Liver (tissue), 9 donors: ENCODE results near the gene TXNRD2. TPM values are rescaled to one million over a fixed set of nuclear protein-coding genes. Genes with fewer than 3 reads are reported as not detected.

Experiments
- DNase-seq: peaks from one replicate; pipeline ENCODE4 v3.0.0-alpha.2; 2017; ENCODE audit warnings: low spot score
- H3K27ac ChIP-seq, 2 donors: one replicate each; pipeline ENCODE4 v1.7.0; 2013; ENCODE audit warnings: inconsistent platforms in 2 of 2, low read length in 2 of 2, control low read depth in 1 of 2, low read depth in 1 of 2, mild to moderate bottlenecking in 1 of 2
- H3K27me3 ChIP-seq, 4 donors: one replicate each; pipeline versions ENCODE4 v1.6.1 to v1.7.0; 2013; ENCODE audit warnings: low read length in 3 of 4, inconsistent platforms in 1 of 4, mild to moderate bottlenecking in 1 of 4, moderate library complexity in 1 of 4; ENCODE audit not compliant: control insufficient read depth in 4 of 4, insufficient read depth in 4 of 4
- H3K36me3 ChIP-seq, 4 donors: one replicate each; pipeline versions ENCODE4 v1.6.1 to v1.7.0; 2013; ENCODE audit warnings: low read length in 3 of 4, mild to moderate bottlenecking in 3 of 4, low read depth in 1 of 4, moderate library complexity in 1 of 4; ENCODE audit not compliant: control insufficient read depth in 4 of 4, insufficient read depth in 3 of 4
- H3K4me1 ChIP-seq, 4 donors: one replicate each; pipeline versions ENCODE4 v1.6.1 to v1.7.0; 2013; ENCODE audit warnings: low read length in 3 of 4, mild to moderate bottlenecking in 3 of 4, moderate library complexity in 1 of 4; ENCODE audit not compliant: control insufficient read depth in 4 of 4, insufficient read depth in 4 of 4
- H3K4me3 ChIP-seq, 3 donors: one replicate each; pipeline versions ENCODE4 v1.6.1 to v1.7.0; 2013; ENCODE audit warnings: low read length in 3 of 3, control low read depth in 1 of 3, low read depth in 1 of 3, mild to moderate bottlenecking in 1 of 3
- H3K9ac ChIP-seq, 2 donors: one replicate each; pipeline ENCODE4 v1.7.0; 2013; ENCODE audit warnings: low read length in 2 of 2, mild to moderate bottlenecking in 2 of 2, moderate library complexity in 2 of 2, control low read depth in 1 of 2, low read depth in 1 of 2
- H3K9me3 ChIP-seq, 4 donors: one replicate each; pipeline versions ENCODE4 v1.6.1 to v1.7.0; 2013; ENCODE audit warnings: low read length in 3 of 4; ENCODE audit not compliant: control insufficient read depth in 4 of 4
- EGR1 ChIP-seq, 2 donors: IDR thresholded peaks; 2 replicates each; pipeline ENCODE4 v1.6.1; 2016 to 2018; ENCODE audit warnings: antibody characterized with exemption in 2 of 2, low read depth in 2 of 2
- FOXA1 ChIP-seq: IDR thresholded peaks from 2 replicates; pipeline ENCODE4 v1.6.1; 2016; ENCODE audit warnings: antibody characterized with exemption
- FOXA2 ChIP-seq: IDR thresholded peaks from 2 replicates; pipeline ENCODE4 v1.6.1; 2016; ENCODE audit warnings: antibody characterized with exemption
- GABPA ChIP-seq, 2 donors: IDR thresholded peaks in 1 of 2; conservative IDR thresholded peaks in 1 of 2; 2 replicates each; pipeline ENCODE4 v1.6.1; 2016; ENCODE audit warnings: antibody characterized with exemption in 2 of 2, mild to moderate bottlenecking in 1 of 2, moderate library complexity in 1 of 2
- HNF4A ChIP-seq, 2 donors: conservative IDR thresholded peaks; 2 replicates each; pipeline ENCODE4 v1.6.1; 2016; ENCODE audit warnings: antibody characterized with exemption in 2 of 2, mild to moderate bottlenecking in 2 of 2
- HNF4G ChIP-seq: IDR thresholded peaks from 2 replicates; pipeline ENCODE4 v1.6.1; 2016; ENCODE audit warnings: antibody characterized with exemption
- JUND ChIP-seq, 2 donors: IDR thresholded peaks; 2 replicates each; pipeline ENCODE4 v1.6.1; 2016; ENCODE audit warnings: antibody characterized with exemption in 2 of 2
- NR2F2 ChIP-seq: IDR thresholded peaks from 2 replicates; pipeline ENCODE4 v1.6.1; 2016; ENCODE audit warnings: antibody characterized with exemption
- RAD21 ChIP-seq, 2 donors: IDR thresholded peaks; 2 replicates each; pipeline ENCODE4 v1.6.1; 2016; ENCODE audit warnings: antibody characterized with exemption in 2 of 2, mild to moderate bottlenecking in 2 of 2
- RXRA ChIP-seq, 2 donors: IDR thresholded peaks; 2 replicates each; pipeline ENCODE4 v1.6.1; 2017 to 2018; ENCODE audit warnings: antibody characterized with exemption in 2 of 2, mild to moderate bottlenecking in 1 of 2
- SP1 ChIP-seq: IDR thresholded peaks from 2 replicates; pipeline ENCODE4 v1.6.1; 2018; ENCODE audit warnings: antibody characterized with exemption, mild to moderate bottlenecking
- TAF1 ChIP-seq: conservative IDR thresholded peaks from 2 replicates; pipeline ENCODE4 v1.6.1; 2016; ENCODE audit warnings: antibody characterized with exemption, mild to moderate bottlenecking
- YY1 ChIP-seq: IDR thresholded peaks from 2 replicates; pipeline ENCODE4 v1.6.1; 2016; ENCODE audit warnings: antibody characterized with exemption, mild to moderate bottlenecking
- WGBS: extraction: QIAGEN DNeasy Blood & Tissue Kit; methylation state at CpG from one replicate; pipeline ENCODE4 v1.1.7; 2013; 5-methylcytosine and 5-hydroxymethylcytosine counted together
- polyA plus RNA-seq, 2 donors: library from polyadenylated mRNA; stranded (reverse) in 1 of 2; unstranded in 1 of 2; fragments of 200-250 nt in 1 of 2; fragments of >200 nt in 1 of 2; fragmentation: Nextera tagmentation in 1 of 2; extraction: Ambion mirVana in 1 of 2; gene quantifications; one replicate each; pipeline versions ENCODE4 v1.2.1 to v1.2.3, GENCODE V29; 2013 to 2015
- total RNA-seq, 2 donors: library from RNA; depleted of rRNA; stranded (reverse); fragments of >200 nt; gene quantifications; one replicate each; pipeline ENCODE4 v1.2.3, GENCODE V29; 2014
- TF ChIP-seq, protein P1 (sequence below): fragments of 150-350 bp; IDR thresholded peaks from 2 replicates; pipeline ENCODE4 v1.5.1; 2017; ENCODE audit warnings: improper control_type of control experiment, low read depth, low read length; ENCODE audit not compliant: missing input control
- TF ChIP-seq, protein P2 (sequence below): IDR thresholded peaks from 2 replicates; pipeline ENCODE4 v1.6.1; 2016; ENCODE audit warnings: antibody characterized with exemption
- TF ChIP-seq, protein P3 (sequence below): IDR thresholded peaks from 2 replicates; pipeline ENCODE4 v1.6.1; 2016; ENCODE audit warnings: antibody characterized with exemption, mild to moderate bottlenecking
- TF ChIP-seq, protein P4 (sequence below): IDR thresholded peaks from 2 replicates; pipeline ENCODE4 v1.6.1; 2016; ENCODE audit warnings: antibody characterized with exemption
- TF ChIP-seq, protein P5 (sequence below): IDR thresholded peaks from 2 replicates; pipeline ENCODE4 v1.6.1; 2016; ENCODE audit warnings: antibody characterized with exemption
- donor health status: healthy.
- donor health status: healthy.
- donor health status: healthy.
- donor health status: healthy.
- donor health status: healthy.

The TXNRD2 gene
- total and polyA plus RNA-seq, 4 donors, result 22.2 to 41.3 (median 33.6) TPM

DNA sequence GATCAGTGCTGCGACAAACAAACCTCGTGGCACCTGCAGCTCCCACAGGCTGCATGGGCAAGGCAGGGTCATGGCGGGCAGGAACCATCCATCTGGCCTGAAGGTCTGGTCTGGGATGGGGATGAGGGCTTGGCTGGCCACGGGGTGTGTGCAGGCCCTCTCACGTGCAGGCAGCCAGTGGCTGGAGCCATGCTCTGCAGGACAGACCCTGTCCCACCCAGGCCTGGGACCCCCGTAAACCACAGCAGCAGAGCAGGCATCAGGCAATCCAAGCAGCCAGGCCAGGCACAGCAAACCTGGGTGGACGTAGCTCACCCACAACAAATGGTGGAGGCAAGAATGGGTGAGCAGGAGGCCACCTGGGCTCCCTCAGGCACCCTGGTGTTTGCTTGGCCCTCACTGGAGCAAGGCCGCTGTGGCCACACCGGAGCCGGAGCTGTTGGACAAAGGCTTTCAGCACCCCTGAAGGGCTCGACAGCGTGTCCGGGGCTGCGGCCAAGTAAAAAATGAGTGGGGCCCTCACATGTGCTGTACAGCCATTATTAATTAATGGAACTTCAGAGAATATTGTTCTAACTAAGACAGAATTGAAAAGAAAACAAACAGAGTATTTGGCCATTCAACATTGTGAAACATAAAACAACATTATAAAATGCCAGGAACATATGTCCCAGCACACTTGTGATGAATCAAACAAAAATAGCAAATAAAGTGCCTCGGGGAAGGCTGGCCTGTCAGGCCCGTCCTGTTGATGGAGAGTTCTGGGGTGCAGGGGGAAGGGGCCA is 63.0 kb downstream of the TXNRD2 start:
- TF ChIP-seq RXRA (IDR thresholded peaks at IDR 0.05) (no peak), TAF1 (no peak), FOXA1 (no peak), JUND (IDR thresholded peaks at IDR 0.05) (no peak), FOXA2 (no peak), GABPA (IDR thresholded peaks at IDR 0.05 in 1 of 2, conservative IDR thresholded peaks at IDR 0.05 in 1 of 2) (no peak), HNF4G (no peak), SP1 (no peak), RAD21 (IDR thresholded peaks at IDR 0.05) (no peak), EGR1 (IDR thresholded peaks at IDR 0.05; ENCODE audit: low read depth in 2 of 2) (no peak), YY1 (no peak), HNF4A (conservative IDR thresholded peaks at IDR 0.05) (no peak), NR2F2 (no peak)
- TF ChIP-seq, protein P1, sequence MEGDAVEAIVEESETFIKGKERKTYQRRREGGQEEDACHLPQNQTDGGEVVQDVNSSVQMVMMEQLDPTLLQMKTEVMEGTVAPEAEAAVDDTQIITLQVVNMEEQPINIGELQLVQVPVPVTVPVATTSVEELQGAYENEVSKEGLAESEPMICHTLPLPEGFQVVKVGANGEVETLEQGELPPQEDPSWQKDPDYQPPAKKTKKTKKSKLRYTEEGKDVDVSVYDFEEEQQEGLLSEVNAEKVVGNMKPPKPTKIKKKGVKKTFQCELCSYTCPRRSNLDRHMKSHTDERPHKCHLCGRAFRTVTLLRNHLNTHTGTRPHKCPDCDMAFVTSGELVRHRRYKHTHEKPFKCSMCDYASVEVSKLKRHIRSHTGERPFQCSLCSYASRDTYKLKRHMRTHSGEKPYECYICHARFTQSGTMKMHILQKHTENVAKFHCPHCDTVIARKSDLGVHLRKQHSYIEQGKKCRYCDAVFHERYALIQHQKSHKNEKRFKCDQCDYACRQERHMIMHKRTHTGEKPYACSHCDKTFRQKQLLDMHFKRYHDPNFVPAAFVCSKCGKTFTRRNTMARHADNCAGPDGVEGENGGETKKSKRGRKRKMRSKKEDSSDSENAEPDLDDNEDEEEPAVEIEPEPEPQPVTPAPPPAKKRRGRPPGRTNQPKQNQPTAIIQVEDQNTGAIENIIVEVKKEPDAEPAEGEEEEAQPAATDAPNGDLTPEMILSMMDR, result no peak
- TF ChIP-seq, protein P2, sequence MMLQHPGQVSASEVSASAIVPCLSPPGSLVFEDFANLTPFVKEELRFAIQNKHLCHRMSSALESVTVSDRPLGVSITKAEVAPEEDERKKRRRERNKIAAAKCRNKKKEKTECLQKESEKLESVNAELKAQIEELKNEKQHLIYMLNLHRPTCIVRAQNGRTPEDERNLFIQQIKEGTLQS, result no peak
- TF ChIP-seq, protein P3, sequence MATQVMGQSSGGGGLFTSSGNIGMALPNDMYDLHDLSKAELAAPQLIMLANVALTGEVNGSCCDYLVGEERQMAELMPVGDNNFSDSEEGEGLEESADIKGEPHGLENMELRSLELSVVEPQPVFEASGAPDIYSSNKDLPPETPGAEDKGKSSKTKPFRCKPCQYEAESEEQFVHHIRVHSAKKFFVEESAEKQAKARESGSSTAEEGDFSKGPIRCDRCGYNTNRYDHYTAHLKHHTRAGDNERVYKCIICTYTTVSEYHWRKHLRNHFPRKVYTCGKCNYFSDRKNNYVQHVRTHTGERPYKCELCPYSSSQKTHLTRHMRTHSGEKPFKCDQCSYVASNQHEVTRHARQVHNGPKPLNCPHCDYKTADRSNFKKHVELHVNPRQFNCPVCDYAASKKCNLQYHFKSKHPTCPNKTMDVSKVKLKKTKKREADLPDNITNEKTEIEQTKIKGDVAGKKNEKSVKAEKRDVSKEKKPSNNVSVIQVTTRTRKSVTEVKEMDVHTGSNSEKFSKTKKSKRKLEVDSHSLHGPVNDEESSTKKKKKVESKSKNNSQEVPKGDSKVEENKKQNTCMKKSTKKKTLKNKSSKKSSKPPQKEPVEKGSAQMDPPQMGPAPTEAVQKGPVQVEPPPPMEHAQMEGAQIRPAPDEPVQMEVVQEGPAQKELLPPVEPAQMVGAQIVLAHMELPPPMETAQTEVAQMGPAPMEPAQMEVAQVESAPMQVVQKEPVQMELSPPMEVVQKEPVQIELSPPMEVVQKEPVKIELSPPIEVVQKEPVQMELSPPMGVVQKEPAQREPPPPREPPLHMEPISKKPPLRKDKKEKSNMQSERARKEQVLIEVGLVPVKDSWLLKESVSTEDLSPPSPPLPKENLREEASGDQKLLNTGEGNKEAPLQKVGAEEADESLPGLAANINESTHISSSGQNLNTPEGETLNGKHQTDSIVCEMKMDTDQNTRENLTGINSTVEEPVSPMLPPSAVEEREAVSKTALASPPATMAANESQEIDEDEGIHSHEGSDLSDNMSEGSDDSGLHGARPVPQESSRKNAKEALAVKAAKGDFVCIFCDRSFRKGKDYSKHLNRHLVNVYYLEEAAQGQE, result no peak
- TF ChIP-seq, protein P4, sequence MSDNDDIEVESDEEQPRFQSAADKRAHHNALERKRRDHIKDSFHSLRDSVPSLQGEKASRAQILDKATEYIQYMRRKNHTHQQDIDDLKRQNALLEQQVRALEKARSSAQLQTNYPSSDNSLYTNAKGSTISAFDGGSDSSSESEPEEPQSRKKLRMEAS, result no peak
- TF ChIP-seq, protein P5, sequence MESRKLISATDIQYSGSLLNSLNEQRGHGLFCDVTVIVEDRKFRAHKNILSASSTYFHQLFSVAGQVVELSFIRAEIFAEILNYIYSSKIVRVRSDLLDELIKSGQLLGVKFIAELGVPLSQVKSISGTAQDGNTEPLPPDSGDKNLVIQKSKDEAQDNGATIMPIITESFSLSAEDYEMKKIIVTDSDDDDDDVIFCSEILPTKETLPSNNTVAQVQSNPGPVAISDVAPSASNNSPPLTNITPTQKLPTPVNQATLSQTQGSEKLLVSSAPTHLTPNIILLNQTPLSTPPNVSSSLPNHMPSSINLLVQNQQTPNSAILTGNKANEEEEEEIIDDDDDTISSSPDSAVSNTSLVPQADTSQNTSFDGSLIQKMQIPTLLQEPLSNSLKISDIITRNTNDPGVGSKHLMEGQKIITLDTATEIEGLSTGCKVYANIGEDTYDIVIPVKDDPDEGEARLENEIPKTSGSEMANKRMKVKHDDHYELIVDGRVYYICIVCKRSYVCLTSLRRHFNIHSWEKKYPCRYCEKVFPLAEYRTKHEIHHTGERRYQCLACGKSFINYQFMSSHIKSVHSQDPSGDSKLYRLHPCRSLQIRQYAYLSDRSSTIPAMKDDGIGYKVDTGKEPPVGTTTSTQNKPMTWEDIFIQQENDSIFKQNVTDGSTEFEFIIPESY, result no peak
- no peaks in the 10 kb centered on the region for H3K27me3 ChIP-seq
- H3K9ac ChIP-seq, result no peak overlapping the region
- DNase-seq, result no peak
- no peaks in the 10 kb centered on the region for H3K4me1 ChIP-seq
- WGBS, result 92% methylated on average over 16 of the region's 16 CpGs
- H3K9me3 ChIP-seq, result no peaks in the 10 kb centered on the region
- H3K27ac ChIP-seq, result no peak overlapping the region
- H3K36me3 ChIP-seq, result peaks cover 0 to 16% (median 4%) of the 10 kb centered on the region in 4 donors
- no peak overlapping the region for H3K4me3 ChIP-seq
